Germinal center (tissue), 1 donor: ENCODE data around the gene LPCAT4.

Experiments
- DNase-seq: peaks from one replicate; pipeline ENCODE4 v3.0.0; 2012; ENCODE audit warnings: mixed read lengths, low spot score

Gene LPCAT4

GRCh38 chr15:34336991-34337556 lies 29.9 kb downstream of the LPCAT4 start:
- DNase-seq, result no peak

DNA sequence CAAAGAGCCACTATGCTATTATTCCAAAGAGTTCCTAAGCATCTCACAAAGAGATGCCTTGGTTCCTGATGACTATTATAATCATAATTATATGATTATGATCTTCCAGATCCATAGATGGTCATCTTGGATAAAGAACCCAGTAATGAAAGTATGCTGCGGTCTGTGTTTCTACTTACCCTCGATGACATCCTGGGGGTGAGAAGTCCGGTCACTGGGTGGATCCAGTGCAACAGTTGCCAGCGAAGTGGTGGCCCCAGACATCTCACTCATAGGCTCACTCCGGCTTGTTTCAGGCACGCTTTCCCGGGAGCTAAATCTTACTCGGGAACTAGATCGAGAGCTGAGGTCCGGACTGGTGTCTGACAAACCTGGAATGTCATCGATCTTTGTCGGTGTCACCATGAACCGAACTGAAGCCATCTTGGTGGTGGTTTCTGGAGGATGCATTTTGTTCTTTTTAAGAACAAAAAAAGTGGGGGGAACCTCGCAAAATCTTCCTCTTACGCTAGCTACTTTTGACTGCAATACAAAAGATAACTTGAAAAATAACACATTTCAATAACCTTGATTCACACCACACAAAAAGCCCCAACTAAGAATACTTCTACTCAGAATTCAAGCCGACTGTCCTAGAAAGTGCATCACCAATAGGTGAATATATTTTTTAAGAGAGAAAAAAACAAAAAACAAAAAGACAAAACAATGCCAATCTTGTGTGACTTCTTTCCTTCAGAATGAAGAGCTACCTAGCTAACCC lies 30.6 kb downstream of the LPCAT4 start:
- no peak for DNase-seq

DNA sequence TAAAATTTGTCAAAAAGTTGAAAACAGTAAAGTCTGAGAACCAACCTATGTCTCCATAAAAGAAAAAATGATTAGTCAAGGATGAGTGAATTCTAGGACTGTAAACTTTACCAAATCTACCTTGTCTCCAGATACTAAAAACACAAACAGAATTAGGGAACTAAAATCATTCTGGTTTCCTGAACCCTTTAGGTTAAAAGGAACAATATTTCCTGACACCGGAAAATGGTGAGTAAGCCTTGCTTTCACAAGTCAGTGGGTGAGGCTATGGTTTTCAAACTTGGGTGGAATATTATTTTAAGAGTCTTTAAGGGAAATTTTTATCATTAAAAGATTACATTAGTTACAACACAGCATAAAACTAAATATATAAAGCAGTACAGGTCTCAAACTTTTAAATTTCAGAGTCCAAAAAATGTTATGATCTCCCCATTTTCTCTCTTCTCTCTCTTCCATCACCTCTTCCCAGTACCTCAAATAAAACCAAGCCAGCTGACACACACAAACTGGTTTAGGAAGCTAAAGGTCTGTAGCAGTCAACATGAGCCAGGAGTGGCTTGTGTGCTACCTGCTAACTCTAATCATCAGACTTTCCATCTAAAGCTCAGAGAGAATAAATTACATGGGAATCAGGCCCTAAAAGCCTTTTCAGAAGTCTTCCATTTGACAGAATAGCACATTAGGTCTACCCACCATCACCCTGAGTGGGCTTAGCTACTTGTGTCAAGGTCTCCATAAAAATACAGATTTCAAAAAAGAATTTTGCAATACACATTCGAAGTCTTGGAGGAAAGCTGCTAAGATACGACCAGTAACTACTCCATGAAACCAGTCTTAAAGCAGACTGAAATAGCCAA lies 31.6 kb downstream of the LPCAT4 start:
- no peak for DNase-seq

- DNase-seq, result no peak
These were observed 32.3 kb downstream of the LPCAT4 start for GRCh38 chr15:34334672-34335071.

- DNase-seq, result no peak
These were observed 34.4 kb downstream of the LPCAT4 start for GRCh38 chr15:34332553-34333120.

- DNase-seq, result no peak
These were observed 35.2 kb downstream of the LPCAT4 start for GRCh38 chr15:34331809-34332208.

GRCh38 chr15:34330279-34330678 lies 36.7 kb downstream of the LPCAT4 start:
- DNase-seq, result no peak

- DNase-seq, result no peak
These were observed 38.0 kb downstream of the LPCAT4 start for GRCh38 chr15:34329006-34329405.

DNA sequence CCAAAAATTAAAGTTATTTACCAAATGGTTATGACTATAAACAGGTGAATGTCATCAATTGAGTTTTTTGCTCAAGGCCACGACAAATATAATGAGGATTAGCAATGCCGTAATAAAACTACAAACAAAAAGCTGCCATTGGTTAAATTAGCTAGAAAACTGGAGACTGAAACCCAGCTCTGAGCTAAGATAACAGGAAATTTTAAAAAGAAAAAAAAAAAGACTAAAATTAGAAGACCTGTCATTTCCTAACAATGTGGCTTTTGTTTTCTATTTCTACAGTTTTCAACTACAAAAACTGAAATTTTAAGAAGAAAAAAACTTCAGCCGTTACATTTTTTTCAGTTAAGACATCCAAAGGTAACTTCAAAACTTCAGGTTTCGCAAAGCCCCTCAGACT lies 39.1 kb downstream of the LPCAT4 start:
- no peak for DNase-seq

DNA sequence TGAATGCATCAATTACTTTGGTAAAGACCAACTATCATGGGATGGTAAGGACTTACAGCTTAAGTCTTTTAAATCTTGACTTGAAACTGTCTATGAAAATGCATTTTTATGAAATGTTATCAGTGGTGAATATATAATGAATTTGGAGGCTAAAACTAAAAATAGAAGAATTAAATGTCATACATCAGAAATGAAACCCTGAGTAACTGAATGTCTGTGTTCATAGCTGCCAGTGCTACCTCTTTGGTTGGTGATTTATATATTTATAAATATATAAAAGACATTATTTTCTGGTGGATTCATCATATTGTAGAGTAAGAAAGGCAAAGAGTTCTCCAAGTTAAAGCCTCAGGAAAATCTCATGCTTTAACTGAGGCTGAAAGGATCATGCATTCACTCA lies 41.6 kb downstream of the LPCAT4 start:
- no peak for DNase-seq

GRCh38 chr15:34324933-34325332 lies 42.1 kb downstream of the LPCAT4 start:
- DNase-seq, result no peak

DNA sequence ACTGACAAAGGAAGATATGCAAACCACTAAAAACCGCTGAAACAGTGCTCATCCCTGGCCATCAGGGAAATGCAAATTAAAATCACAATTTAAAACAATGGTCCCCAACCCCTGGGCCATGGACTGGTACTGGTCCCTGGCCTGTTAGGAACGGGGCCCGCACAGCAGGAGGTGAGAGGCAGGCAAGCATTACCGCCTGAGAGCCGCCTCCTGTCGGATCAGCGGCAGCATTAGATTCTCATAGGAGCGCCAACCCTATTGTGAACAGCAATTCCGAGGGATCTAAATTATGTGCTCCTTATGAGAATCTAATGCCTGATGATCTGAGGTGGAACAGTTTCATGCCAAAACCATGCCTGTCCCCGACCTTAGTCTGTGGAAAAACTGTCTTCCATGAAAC lies 43.8 kb downstream of the LPCAT4 start:
- no peak for DNase-seq

DNA sequence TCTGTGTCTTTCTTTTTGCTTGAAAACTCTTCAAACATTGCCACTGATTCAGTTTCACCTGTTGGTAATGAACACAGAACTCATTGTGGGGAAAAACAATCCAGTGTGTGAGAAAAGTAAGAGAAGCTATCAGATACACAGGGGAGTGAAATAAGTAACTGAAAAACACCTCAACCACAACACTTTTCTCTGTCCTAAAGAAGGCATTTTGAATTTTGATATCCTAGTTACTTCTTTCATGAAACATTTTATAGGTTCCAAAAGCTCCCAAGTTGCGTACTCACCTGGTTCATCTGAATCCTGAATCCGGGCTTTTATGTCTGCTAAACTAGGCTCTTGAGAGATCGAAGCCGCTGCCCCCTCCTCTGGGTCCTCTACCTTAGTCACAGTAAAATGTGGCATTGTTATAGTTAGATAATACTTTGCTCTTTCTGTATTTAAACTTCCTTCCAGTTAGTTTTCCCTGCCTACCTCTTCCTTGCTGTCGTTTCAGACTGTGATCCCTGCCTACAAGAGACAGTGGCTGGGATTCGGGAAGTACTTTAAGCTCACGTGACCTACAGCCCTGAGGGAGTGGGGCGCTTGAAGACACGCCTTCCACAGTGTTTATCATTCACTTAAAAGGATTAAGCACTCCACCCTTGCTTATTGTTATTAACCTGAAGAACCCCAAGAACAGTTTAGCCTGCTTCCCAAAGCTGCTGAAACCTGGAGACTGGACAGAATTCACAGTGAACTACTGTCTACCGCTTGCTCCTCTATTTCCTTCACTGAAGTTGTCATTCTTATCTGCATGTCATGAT lies 48.5 kb downstream of the LPCAT4 start:
- peak; percentile 16 for DNase-seq

- DNase-seq, result no peak
These were observed 52.2 kb downstream of the LPCAT4 start for GRCh38 chr15:34314491-34315490.

GRCh38 chr15:34311563-34311962 lies 55.4 kb downstream of the LPCAT4 start:
- DNase-seq, result no peak
